ENCODE measurements around the gene SPRY4. TPM values are rescaled to one million over a fixed set of nuclear protein-coding genes. Genes with fewer than 3 reads are reported as not detected.

Gene SPRY4
- total and polyA plus RNA-seq, 3 experiments from 2014 or later: 1.1 to 1.4 TPM; not detected in 1

- Histone ChIP-seq H3K27me3 (ENCODE audit: insufficient read depth, low read length, poor library complexity, severe bottlenecking) (no peaks in the 10 kb centered on the region), H3K36me3 (ENCODE audit: insufficient read depth, low read length) (no peaks in the 10 kb centered on the region), H3K4me3 (ENCODE audit: low read length) (no peak overlapping the region), H3K9me3 (ENCODE audit: low read length) (no peaks in the 10 kb centered on the region), H3K27ac (ENCODE audit: low read depth, low read length) (no peak overlapping the region), H3K4me1 (ENCODE audit: insufficient read depth, low read length) (peaks cover 14% of the 10 kb centered on the region)
- ChIA-PET POLR2A (no interaction called here), CTCF (interaction anchor here (1.2 kb wide), 1 partner anchor 50 kb away, joined by 3 read pairs; no protein-coding TSS in a partner anchor)
- no peak overlapping the region for H3K4me3 Mint-ChIP-seq
- H3K27me3 Mint-ChIP-seq: peaks cover 2 to 16% of the 10 kb centered on the region in 2 donors
- DNase-seq: no peak
- no peaks in the 10 kb centered on the region for H3K9me3 Mint-ChIP-seq
- peaks cover 8 to 10% (median 9%) of the 10 kb centered on the region in 3 donors for H3K4me1 Mint-ChIP-seq
- no peak overlapping the region for H3K27ac Mint-ChIP-seq
- H3K36me3 Mint-ChIP-seq: no peaks in the 10 kb centered on the region
Observed at GRCh38 chr5:142312399-142312798, 12.4 kb downstream of the SPRY4 start.

GRCh38 chr5:142311725-142312124 lies 13.1 kb downstream of the SPRY4 start:
- Mint-ChIP-seq H3K27me3 (peaks cover 6 to 16% of the 10 kb centered on the region in 2 donors), H3K36me3 (no peaks in the 10 kb centered on the region), H3K9me3 (no peaks in the 10 kb centered on the region), H3K4me3 (no peak overlapping the region), H3K4me1 (peaks cover 5 to 10% (median 9%) of the 10 kb centered on the region in 3 donors), H3K27ac (no peak overlapping the region)
- Histone ChIP-seq H3K27me3 (ENCODE audit: insufficient read depth, low read length, poor library complexity, severe bottlenecking) (no peaks in the 10 kb centered on the region), H3K4me3 (ENCODE audit: low read length) (no peak overlapping the region), H3K36me3 (ENCODE audit: insufficient read depth, low read length) (no peaks in the 10 kb centered on the region), H3K4me1 (ENCODE audit: insufficient read depth, low read length) (peaks cover 12% of the 10 kb centered on the region), H3K9me3 (ENCODE audit: low read length) (no peaks in the 10 kb centered on the region), H3K27ac (ENCODE audit: low read depth, low read length) (no peak overlapping the region)
- CTCF ChIA-PET: interaction anchor here (1.2 kb wide), 1 partner anchor 51 kb away, joined by 3 read pairs; no protein-coding TSS in a partner anchor
- POLR2A ChIA-PET: no interaction called here
- DNase-seq: no peak

GRCh38 chr5:142310803-142311202 lies 14.0 kb downstream of the SPRY4 start:
- Histone ChIP-seq H3K9me3 (ENCODE audit: low read length) (no peaks in the 10 kb centered on the region), H3K36me3 (ENCODE audit: insufficient read depth, low read length) (no peaks in the 10 kb centered on the region), H3K27ac (ENCODE audit: low read depth, low read length) (no peak overlapping the region), H3K4me1 (ENCODE audit: insufficient read depth, low read length) (peaks cover 3% of the 10 kb centered on the region), H3K4me3 (ENCODE audit: low read length) (no peak overlapping the region), H3K27me3 (ENCODE audit: insufficient read depth, low read length, poor library complexity, severe bottlenecking) (no peaks in the 10 kb centered on the region)
- ChIA-PET CTCF (no interaction called here), POLR2A (no interaction called here)
- peaks cover 0 to 4% (median 3%) of the 10 kb centered on the region in 3 donors for H3K4me1 Mint-ChIP-seq
- H3K36me3 Mint-ChIP-seq: no peaks in the 10 kb centered on the region
- no peak for DNase-seq
- H3K4me3 Mint-ChIP-seq: no peak overlapping the region
- H3K9me3 Mint-ChIP-seq: no peaks in the 10 kb centered on the region
- H3K27ac Mint-ChIP-seq: peak overlapping the region in 1 of 8 donors; percentile 34
- peaks cover 6 to 21% of the 10 kb centered on the region in 2 donors for H3K27me3 Mint-ChIP-seq

- no peaks in the 10 kb centered on the region for H3K4me1 ChIP-seq (ENCODE audit: insufficient read depth, low read length)
- Mint-ChIP-seq H3K9me3 (no peaks in the 10 kb centered on the region), H3K27me3 (peaks cover 9 to 23% of the 10 kb centered on the region in 2 donors), H3K4me1 (no peaks in the 10 kb centered on the region), H3K4me3 (no peak overlapping the region), H3K27ac (no peak overlapping the region), H3K36me3 (no peaks in the 10 kb centered on the region)
- no peaks in the 10 kb centered on the region for H3K9me3 ChIP-seq (ENCODE audit: low read length)
- H3K4me3 ChIP-seq (ENCODE audit: low read length): no peak overlapping the region
- POLR2A ChIA-PET: no interaction called here
- DNase-seq: peak in 1 of 5 donors; percentile 1
- H3K27me3 ChIP-seq (ENCODE audit: insufficient read depth, low read length, poor library complexity, severe bottlenecking): no peaks in the 10 kb centered on the region
- H3K27ac ChIP-seq (ENCODE audit: low read depth, low read length): no peak overlapping the region
- H3K36me3 ChIP-seq (ENCODE audit: insufficient read depth, low read length): no peaks in the 10 kb centered on the region
- CTCF ChIA-PET: no interaction called here
Observed at GRCh38 chr5:142309747-142310318, 15.0 kb downstream of the SPRY4 start.

GRCh38 chr5:142308358-142308757 lies 16.5 kb downstream of the SPRY4 start:
- Histone ChIP-seq H3K4me3 (ENCODE audit: low read length) (no peak overlapping the region), H3K9me3 (ENCODE audit: low read length) (no peaks in the 10 kb centered on the region), H3K36me3 (ENCODE audit: insufficient read depth, low read length) (no peaks in the 10 kb centered on the region), H3K4me1 (ENCODE audit: insufficient read depth, low read length) (no peaks in the 10 kb centered on the region), H3K27me3 (ENCODE audit: insufficient read depth, low read length, poor library complexity, severe bottlenecking) (no peaks in the 10 kb centered on the region), H3K27ac (ENCODE audit: low read depth, low read length) (no peak overlapping the region)
- no peak for DNase-seq
- Mint-ChIP-seq H3K4me1 (no peaks in the 10 kb centered on the region), H3K36me3 (no peaks in the 10 kb centered on the region), H3K4me3 (no peak overlapping the region), H3K27ac (no peak overlapping the region), H3K27me3 (peaks cover 9 to 23% of the 10 kb centered on the region in 2 donors), H3K9me3 (no peaks in the 10 kb centered on the region)
- ChIA-PET POLR2A (no interaction called here), CTCF (no interaction called here)

GRCh38 chr5:142307146-142307890 lies 17.5 kb downstream of the SPRY4 start:
- H3K36me3 ChIP-seq (ENCODE audit: insufficient read depth, low read length): no peaks in the 10 kb centered on the region
- no peaks in the 10 kb centered on the region for H3K4me1 ChIP-seq (ENCODE audit: insufficient read depth, low read length)
- no peak for DNase-seq
- H3K4me1 Mint-ChIP-seq: no peaks in the 10 kb centered on the region
- no peaks in the 10 kb centered on the region for H3K27me3 ChIP-seq (ENCODE audit: insufficient read depth, low read length, poor library complexity, severe bottlenecking)
- peaks cover 8 to 22% of the 10 kb centered on the region in 2 donors for H3K27me3 Mint-ChIP-seq
- H3K36me3 Mint-ChIP-seq: no peaks in the 10 kb centered on the region
- no peaks in the 10 kb centered on the region for H3K9me3 Mint-ChIP-seq
- no peak overlapping the region for H3K4me3 ChIP-seq (ENCODE audit: low read length)
- no peaks in the 10 kb centered on the region for H3K9me3 ChIP-seq (ENCODE audit: low read length)
- CTCF ChIA-PET: no interaction called here
- POLR2A ChIA-PET: no interaction called here
- no peak overlapping the region for H3K4me3 Mint-ChIP-seq
- no peak overlapping the region for H3K27ac ChIP-seq (ENCODE audit: low read depth, low read length)
- no peak overlapping the region for H3K27ac Mint-ChIP-seq

- no peaks in the 10 kb centered on the region for H3K36me3 Mint-ChIP-seq
- peak overlapping the region in 1 of 8 donors; percentile 51 for H3K27ac Mint-ChIP-seq
- Histone ChIP-seq H3K27ac (ENCODE audit: low read depth, low read length) (no peak overlapping the region), H3K4me3 (ENCODE audit: low read length) (no peak overlapping the region), H3K36me3 (ENCODE audit: insufficient read depth, low read length) (no peaks in the 10 kb centered on the region), H3K9me3 (ENCODE audit: low read length) (no peaks in the 10 kb centered on the region), H3K27me3 (ENCODE audit: insufficient read depth, low read length, poor library complexity, severe bottlenecking) (no peaks in the 10 kb centered on the region), H3K4me1 (ENCODE audit: insufficient read depth, low read length) (no peaks in the 10 kb centered on the region)
- ChIA-PET CTCF (no interaction called here), POLR2A (no interaction called here)
- no peaks in the 10 kb centered on the region for H3K9me3 Mint-ChIP-seq
- H3K27me3 Mint-ChIP-seq: peaks cover 8 to 13% of the 10 kb centered on the region in 2 donors
- no peak for DNase-seq
- no peak overlapping the region for H3K4me3 Mint-ChIP-seq
- peaks cover 10 to 12% (median 10%) of the 10 kb centered on the region in 3 donors for H3K4me1 Mint-ChIP-seq
Observed at GRCh38 chr5:142306077-142306502, 18.7 kb downstream of the SPRY4 start.

- Histone ChIP-seq H3K9me3 (ENCODE audit: low read length) (no peaks in the 10 kb centered on the region), H3K4me3 (ENCODE audit: low read length) (no peak overlapping the region), H3K27me3 (ENCODE audit: insufficient read depth, low read length, poor library complexity, severe bottlenecking) (no peaks in the 10 kb centered on the region), H3K36me3 (ENCODE audit: insufficient read depth, low read length) (no peaks in the 10 kb centered on the region), H3K4me1 (ENCODE audit: insufficient read depth, low read length) (no peaks in the 10 kb centered on the region), H3K27ac (ENCODE audit: low read depth, low read length) (no peak overlapping the region)
- ChIA-PET CTCF (no interaction called here), POLR2A (no interaction called here)
- Mint-ChIP-seq H3K36me3 (no peaks in the 10 kb centered on the region), H3K27me3 (peaks cover 7 to 8% of the 10 kb centered on the region in 2 donors), H3K27ac (no peak overlapping the region), H3K4me3 (no peak overlapping the region), H3K4me1 (peaks cover 12 to 16% (median 14%) of the 10 kb centered on the region in 3 donors), H3K9me3 (no peaks in the 10 kb centered on the region)
- DNase-seq: peak in 1 of 5 donors; percentile 12
Observed at GRCh38 chr5:142305211-142305610, 19.6 kb downstream of the SPRY4 start.
